Type B pancreatic cell (in vitro differentiated cells): ENCODE results near the gene AFAP1. TPM values are rescaled to one million over a fixed set of nuclear protein-coding genes. Genes with fewer than 3 reads are reported as not detected.

Experiments
- DNase-seq: peaks from one replicate; pipeline ENCODE4 v3.0.0; 2021; ENCODE audit warnings: mixed read lengths; ENCODE audit not compliant: unreplicated experiment; ENCODE audit errors: extremely low spot score
- H3K27ac Mint-ChIP-seq: 2 replicates; pipeline ENCODE4 v1.8.0; 2021; ENCODE audit warnings: mild to moderate bottlenecking, mixed read lengths
- H3K27me3 Mint-ChIP-seq: 2 replicates; pipeline ENCODE4 v1.8.0; 2021; ENCODE audit warnings: mixed read lengths
- H3K36me3 Mint-ChIP-seq: 2 replicates; pipeline ENCODE4 v1.8.0; 2021; ENCODE audit warnings: mixed read lengths
- H3K4me1 Mint-ChIP-seq: one replicate; pipeline ENCODE4 v1.8.0; 2021; ENCODE audit warnings: mixed read lengths; ENCODE audit not compliant: unreplicated experiment
- H3K4me3 Mint-ChIP-seq: 2 replicates; pipeline ENCODE4 v1.8.0; 2021; ENCODE audit warnings: mild to moderate bottlenecking, mixed read lengths
- H3K9me3 Mint-ChIP-seq: 2 replicates; pipeline ENCODE4 v1.8.0; 2021; ENCODE audit warnings: mixed read lengths
- CTCF ChIP-seq: fragments of 200-600 bp; sonication (generic); conservative IDR thresholded peaks from 2 replicates; pipeline ENCODE4 v1.5.0; 2021; ENCODE audit warnings: antibody characterized with exemption, mild to moderate bottlenecking
- total RNA-seq: library from RNA; stranded (reverse); gene quantifications from 2 replicates; pipeline ENCODE4 v1.2.1, GENCODE V29; 2021; ENCODE audit warnings: low replicate concordance

Gene AFAP1
- total RNA-seq, 1 donor from 2014 or later: 36.6 TPM

GRCh38 chr4:7861440-7861881 lies 78.2 kb downstream of the AFAP1 start:
- no peak for DNase-seq
- H3K27me3 Mint-ChIP-seq: peaks cover 3% of the 10 kb centered on the region
- TF ChIP-seq CTCF: no peak
- peak overlapping the region; percentile 81 for H3K27ac Mint-ChIP-seq
- H3K9me3 Mint-ChIP-seq: peaks cover 12% of the 10 kb centered on the region
- peaks cover 25% of the 10 kb centered on the region for H3K36me3 Mint-ChIP-seq
- H3K4me1 Mint-ChIP-seq: peaks cover 53% of the 10 kb centered on the region
- peak overlapping the region; percentile 67 for H3K4me3 Mint-ChIP-seq

- Mint-ChIP-seq H3K27ac (peak overlapping the region; percentile 81), H3K36me3 (peaks cover 25% of the 10 kb centered on the region), H3K4me1 (peaks cover 53% of the 10 kb centered on the region), H3K4me3 (no peak overlapping the region), H3K27me3 (peaks cover 3% of the 10 kb centered on the region), H3K9me3 (peaks cover 12% of the 10 kb centered on the region)
- TF ChIP-seq CTCF: no peak
- no peak for DNase-seq
Measured at GRCh38 chr4:7860600-7861163, 79.0 kb downstream of the AFAP1 start.

- H3K27me3 Mint-ChIP-seq: peaks cover 3% of the 10 kb centered on the region
- peaks cover 20% of the 10 kb centered on the region for H3K36me3 Mint-ChIP-seq
- no peak overlapping the region for H3K27ac Mint-ChIP-seq
- DNase-seq: no peak
- H3K9me3 Mint-ChIP-seq: peaks cover 10% of the 10 kb centered on the region
- no peak overlapping the region for H3K4me3 Mint-ChIP-seq
- no peak for TF ChIP-seq CTCF
- H3K4me1 Mint-ChIP-seq: peaks cover 53% of the 10 kb centered on the region
Measured at GRCh38 chr4:7859326-7859725, 80.3 kb downstream of the AFAP1 start.

DNA sequence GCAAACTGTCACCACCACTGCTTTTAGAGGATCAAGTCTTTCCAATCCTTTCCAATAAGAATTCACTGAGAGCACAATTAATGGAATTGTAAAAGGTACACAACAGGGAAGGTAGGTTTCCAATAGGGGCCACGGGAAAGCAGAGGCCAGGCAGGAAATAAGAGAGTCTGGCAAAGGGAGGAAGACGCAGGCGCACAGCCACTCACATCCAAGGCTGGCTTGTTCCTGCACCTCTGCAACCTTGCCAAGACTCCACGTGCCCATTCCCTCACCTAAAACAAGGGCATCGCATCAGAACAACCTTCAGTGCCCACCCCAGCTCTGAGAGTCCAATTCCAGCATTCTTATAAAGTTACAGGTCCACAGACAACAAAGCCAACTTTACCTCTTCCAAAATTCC lies 81.2 kb downstream of the AFAP1 start:
- DNase-seq: no peak
- peaks cover 23% of the 10 kb centered on the region for H3K36me3 Mint-ChIP-seq
- no peak overlapping the region for H3K4me3 Mint-ChIP-seq
- peak overlapping the region; percentile 5 for H3K27ac Mint-ChIP-seq
- no peak for TF ChIP-seq CTCF
- H3K9me3 Mint-ChIP-seq: peaks cover 5% of the 10 kb centered on the region
- peaks cover 52% of the 10 kb centered on the region for H3K4me1 Mint-ChIP-seq
- no peaks in the 10 kb centered on the region for H3K27me3 Mint-ChIP-seq

GRCh38 chr4:7857993-7858392 lies 81.7 kb downstream of the AFAP1 start:
- H3K36me3 Mint-ChIP-seq: peaks cover 25% of the 10 kb centered on the region
- DNase-seq: no peak
- peak overlapping the region; percentile 5 for H3K27ac Mint-ChIP-seq
- no peaks in the 10 kb centered on the region for H3K27me3 Mint-ChIP-seq
- peaks cover 5% of the 10 kb centered on the region for H3K9me3 Mint-ChIP-seq
- H3K4me1 Mint-ChIP-seq: peaks cover 47% of the 10 kb centered on the region
- no peak for TF ChIP-seq CTCF
- no peak overlapping the region for H3K4me3 Mint-ChIP-seq
